ENCODE results near the gene HGD.

DNA sequence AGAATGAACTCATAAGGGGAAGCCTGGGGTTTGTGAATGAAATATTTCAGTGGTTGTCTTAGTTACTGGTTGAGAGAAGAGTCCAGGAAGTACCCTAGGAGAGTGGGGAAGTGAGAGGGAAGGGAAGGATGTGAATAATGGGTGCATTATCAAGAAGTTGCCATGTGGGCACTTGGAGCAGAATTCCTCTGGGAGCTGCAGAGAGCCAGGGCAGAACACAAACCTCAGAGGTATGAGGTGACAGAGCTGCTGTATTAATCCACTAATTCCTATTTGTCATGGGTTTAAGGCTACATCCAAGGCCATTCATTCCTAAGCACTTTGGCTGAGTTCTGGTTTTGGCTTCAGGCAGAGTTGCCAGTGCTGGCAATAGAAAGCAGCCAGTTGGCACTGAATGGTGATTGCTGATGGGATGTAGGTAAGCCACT lies 56.9 kb downstream of the HGD start:
- TF ChIP-seq, protein P1, sequence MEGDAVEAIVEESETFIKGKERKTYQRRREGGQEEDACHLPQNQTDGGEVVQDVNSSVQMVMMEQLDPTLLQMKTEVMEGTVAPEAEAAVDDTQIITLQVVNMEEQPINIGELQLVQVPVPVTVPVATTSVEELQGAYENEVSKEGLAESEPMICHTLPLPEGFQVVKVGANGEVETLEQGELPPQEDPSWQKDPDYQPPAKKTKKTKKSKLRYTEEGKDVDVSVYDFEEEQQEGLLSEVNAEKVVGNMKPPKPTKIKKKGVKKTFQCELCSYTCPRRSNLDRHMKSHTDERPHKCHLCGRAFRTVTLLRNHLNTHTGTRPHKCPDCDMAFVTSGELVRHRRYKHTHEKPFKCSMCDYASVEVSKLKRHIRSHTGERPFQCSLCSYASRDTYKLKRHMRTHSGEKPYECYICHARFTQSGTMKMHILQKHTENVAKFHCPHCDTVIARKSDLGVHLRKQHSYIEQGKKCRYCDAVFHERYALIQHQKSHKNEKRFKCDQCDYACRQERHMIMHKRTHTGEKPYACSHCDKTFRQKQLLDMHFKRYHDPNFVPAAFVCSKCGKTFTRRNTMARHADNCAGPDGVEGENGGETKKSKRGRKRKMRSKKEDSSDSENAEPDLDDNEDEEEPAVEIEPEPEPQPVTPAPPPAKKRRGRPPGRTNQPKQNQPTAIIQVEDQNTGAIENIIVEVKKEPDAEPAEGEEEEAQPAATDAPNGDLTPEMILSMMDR (IDR thresholded peaks at IDR 0.05) = no peak
- TF ChIP-seq POLR2A (IDR thresholded peaks at IDR 0.05) = no peak
